ENCODE results near the gene TMEM119.

TMEM119 gene, protein sequence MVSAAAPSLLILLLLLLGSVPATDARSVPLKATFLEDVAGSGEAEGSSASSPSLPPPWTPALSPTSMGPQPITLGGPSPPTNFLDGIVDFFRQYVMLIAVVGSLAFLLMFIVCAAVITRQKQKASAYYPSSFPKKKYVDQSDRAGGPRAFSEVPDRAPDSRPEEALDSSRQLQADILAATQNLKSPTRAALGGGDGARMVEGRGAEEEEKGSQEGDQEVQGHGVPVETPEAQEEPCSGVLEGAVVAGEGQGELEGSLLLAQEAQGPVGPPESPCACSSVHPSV

DNA sequence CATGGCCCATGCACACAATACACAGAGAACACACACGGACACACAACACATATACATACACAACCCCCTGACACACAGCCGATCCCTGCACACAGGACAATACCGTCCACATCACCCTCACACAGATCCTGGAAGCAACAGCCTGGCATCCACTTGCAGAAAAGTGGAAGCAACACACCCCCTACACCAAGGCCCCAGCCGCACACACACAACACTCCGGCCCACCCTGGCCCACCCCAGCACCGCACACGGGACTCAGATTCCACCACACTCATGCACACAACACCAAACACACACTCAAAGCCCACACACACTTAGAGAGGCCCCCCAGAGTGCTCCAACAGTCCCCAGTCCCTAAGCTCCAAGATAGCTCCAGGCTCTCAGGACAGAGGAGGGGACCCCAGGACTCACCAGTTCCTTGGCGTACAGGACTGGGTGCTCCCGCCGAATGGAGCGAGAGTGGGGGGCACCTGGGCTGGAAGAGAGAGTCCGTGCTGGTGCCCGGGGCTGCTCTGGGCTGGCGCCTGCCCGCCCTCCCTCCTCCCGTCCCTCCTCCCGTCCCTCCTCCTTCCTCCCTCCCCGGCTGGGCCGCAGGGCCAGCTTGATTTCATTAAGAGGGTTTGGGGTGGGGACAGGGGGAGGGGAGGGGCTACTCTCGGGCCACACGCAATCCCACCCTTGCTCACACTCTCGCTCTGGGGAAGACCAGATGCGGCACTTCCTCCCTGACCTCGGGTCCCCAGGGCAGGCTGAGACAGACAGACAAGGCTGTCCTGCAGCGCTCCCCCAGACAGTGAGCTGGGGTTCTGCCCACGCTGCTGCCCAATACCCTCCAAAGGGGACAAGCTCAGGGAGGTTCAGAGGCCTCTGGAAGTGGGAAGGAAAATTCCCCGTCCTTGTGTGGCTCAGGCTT lies at the start of gene TMEM119:
Gene TMEM119, minus strand, starts transcription at position 526 of the 913 bp plus-strand sequence. CDS start 5,701 bp downstream, outside the sequence.
- FAIRE-seq: no peak

GRCh38 chr12:108646600-108647579 lies 49.0 kb upstream of the TMEM119 start:
- no peak for FAIRE-seq

- no peak for FAIRE-seq
These were observed 48.1 kb upstream of the TMEM119 start for GRCh38 chr12:108645686-108646599.

DNA sequence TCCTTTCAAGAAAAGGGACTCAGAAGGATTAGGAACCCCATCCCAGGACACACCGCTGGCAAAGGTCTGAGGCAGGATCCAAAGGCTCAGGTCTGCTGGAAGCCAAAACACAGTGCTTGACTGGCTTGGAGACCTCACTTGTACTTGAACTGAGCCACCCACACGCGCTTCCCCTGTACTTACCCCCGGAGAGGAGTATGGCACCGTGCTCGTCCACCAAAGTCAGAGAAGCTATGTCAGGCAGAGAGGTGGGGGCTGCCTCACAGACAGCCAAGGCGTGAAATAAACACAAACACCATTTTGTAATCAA lies 46.9 kb upstream of the TMEM119 start:
- no peak for FAIRE-seq

- FAIRE-seq: no peak
These were observed 46.3 kb upstream of the TMEM119 start for GRCh38 chr12:108643941-108644810.

- FAIRE-seq: no peak
These were observed 45.2 kb upstream of the TMEM119 start for GRCh38 chr12:108642899-108643654.

DNA sequence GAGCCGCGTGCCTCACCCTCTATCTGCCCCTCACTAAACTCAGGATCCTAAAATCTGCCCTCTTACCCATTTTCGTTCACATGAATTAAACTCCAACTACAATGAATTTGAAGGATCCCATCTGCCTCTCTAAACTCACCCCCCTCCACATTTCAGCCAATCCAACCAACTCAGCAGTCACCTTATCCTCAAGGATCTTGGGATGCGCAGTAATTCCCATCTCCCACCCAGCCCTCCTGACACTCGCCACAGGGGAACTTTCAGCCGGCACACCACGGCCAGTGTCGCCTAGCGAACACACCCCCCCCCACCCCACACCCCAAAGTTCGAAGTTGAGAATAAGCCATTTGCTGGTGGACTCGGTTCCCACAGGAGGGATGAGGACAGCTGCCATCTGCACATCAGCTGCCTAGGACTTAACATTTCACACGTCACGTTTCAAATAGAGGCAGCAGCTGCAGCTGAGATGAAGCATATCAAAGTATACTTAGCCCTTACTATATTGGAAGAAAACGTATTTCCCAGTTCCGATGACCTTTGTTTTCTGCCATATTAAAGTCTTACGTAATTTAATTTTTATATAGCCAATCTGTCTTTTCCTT lies 44.5 kb upstream of the TMEM119 start:
- FAIRE-seq: no peak

- no peak for FAIRE-seq
These were observed 43.8 kb upstream of the TMEM119 start for GRCh38 chr12:108641446-108642268.

DNA sequence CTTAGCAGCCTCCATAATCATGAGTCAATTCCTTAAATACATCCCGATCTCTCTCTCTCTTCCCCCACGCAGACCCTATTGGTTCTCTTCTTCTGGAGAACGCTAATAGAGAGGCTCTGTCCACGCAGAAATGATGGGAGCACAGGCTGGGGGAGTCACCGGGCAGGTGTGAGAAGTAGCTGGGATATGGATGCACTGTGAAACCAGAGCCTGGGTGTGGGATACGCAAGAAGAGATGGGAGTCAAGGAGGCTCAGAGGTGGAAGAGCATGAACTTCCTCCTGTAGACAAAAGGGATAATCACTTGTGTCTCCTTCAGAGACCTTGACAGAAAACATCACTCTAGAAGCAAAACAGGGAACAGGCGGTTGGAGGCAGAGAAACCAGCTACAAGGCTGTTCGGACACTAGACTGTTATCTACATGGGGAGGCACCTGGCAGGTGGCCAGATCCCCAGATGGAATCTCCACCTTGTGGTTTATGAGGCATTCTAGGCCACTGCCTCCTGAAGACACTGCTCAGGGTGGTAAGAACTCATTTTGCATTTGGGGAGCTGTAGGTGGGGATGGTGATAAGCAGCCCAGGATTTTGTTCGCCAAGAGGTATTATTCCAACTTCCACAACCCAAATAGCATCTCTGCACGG lies 43.0 kb upstream of the TMEM119 start:
- FAIRE-seq: no peak

- FAIRE-seq: no peak
These were observed 41.3 kb upstream of the TMEM119 start for GRCh38 chr12:108638997-108639822.

- FAIRE-seq: no peak
These were observed 40.4 kb upstream of the TMEM119 start for GRCh38 chr12:108638141-108638827.

GRCh38 chr12:108637222-108637971 lies 39.5 kb upstream of the TMEM119 start:
- FAIRE-seq: no peak

DNA sequence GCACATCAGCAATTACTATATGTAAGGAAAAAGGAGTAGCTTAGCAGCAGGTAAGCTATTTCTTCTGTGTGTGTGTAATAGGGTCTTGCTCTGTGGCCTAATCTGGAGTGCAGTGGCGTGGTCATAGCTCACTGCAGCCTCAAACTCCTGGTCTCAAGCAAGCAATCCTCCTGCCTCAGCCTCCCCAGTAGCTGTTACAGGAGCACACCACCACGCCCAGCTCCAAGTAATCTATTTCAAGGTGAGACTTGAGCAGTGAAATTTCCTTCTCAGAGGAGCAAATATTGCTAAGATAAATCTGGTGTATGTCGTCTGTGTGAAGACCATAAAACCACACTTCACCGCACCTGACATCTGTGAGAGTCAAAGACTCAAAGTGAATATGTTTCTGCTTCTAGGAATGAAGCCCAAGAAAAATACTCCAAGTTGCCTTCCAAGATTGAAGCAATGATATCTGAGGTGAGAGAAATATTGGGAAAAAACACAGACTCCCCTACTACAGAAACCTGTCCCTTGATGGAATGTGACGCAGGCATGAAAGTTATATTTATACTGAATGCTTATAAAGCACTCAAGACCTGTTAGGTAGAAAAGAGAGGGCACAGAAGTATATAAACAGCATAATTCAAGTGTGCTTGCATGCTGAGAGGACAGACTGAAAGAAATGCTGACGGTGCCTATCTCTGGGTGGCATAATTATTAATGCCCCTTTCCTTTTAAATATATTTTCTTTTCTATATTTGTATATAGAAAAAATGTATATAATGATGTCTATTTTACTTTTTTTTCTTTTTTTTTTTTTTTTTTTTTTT lies 38.3 kb upstream of the TMEM119 start:
- no peak for FAIRE-seq

GRCh38 chr12:108635201-108635996 lies 37.5 kb upstream of the TMEM119 start:
- FAIRE-seq: no peak
